Body of pancreas (tissue), 4 donors: ENCODE results near the gene AFF3.

Experiments used
- POLR2A ChIP-seq, 3 donors: fragments of 450-650 bp; IDR thresholded peaks; one replicate each; pipeline ENCODE4 v1.6.1; 2016; ENCODE audit warnings: antibody characterized with exemption in 3 of 3, mild to moderate bottlenecking in 2 of 3
- TF ChIP-seq, protein P1 (sequence below), 7 experiments: fragments of 450-650 bp in 4 of 7; fragments of 200-600 bp in 3 of 7; sonication (generic) in 3 of 7; IDR thresholded peaks; one replicate each; pipeline ENCODE4 v1.5.1; 2016 to 2019; ENCODE audit warnings: antibody characterized with exemption in 7 of 7

- TF ChIP-seq, protein P1, sequence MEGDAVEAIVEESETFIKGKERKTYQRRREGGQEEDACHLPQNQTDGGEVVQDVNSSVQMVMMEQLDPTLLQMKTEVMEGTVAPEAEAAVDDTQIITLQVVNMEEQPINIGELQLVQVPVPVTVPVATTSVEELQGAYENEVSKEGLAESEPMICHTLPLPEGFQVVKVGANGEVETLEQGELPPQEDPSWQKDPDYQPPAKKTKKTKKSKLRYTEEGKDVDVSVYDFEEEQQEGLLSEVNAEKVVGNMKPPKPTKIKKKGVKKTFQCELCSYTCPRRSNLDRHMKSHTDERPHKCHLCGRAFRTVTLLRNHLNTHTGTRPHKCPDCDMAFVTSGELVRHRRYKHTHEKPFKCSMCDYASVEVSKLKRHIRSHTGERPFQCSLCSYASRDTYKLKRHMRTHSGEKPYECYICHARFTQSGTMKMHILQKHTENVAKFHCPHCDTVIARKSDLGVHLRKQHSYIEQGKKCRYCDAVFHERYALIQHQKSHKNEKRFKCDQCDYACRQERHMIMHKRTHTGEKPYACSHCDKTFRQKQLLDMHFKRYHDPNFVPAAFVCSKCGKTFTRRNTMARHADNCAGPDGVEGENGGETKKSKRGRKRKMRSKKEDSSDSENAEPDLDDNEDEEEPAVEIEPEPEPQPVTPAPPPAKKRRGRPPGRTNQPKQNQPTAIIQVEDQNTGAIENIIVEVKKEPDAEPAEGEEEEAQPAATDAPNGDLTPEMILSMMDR (IDR thresholded peaks at IDR 0.05) = no peak
- TF ChIP-seq POLR2A (IDR thresholded peaks at IDR 0.05) = no peak
Measured at GRCh38 chr2:99645960-99646359, 496.4 kb downstream of the AFF3 start.
